GM12878 (cell line): ENCODE measurements around the gene LIN7A.

ENCODE experiments used
- CHD1 ChIP-seq: IDR thresholded peaks from 2 replicates; pipeline ENCODE4 v1.6.1; 2012; ENCODE audit warnings: low read depth, low read length, improper control_type of control experiment
- CREB1 ChIP-seq: IDR thresholded peaks from 2 replicates; pipeline ENCODE4 v1.6.1; 2012; ENCODE audit warnings: low read depth, mild to moderate bottlenecking, inconsistent platforms
- EZH2 ChIP-seq: IDR thresholded peaks from 2 replicates; pipeline ENCODE4 v1.6.1; 2012; ENCODE audit warnings: low read depth, mild to moderate bottlenecking, control low read depth, inconsistent platforms, low read length, borderline replicate concordance; ENCODE audit not compliant: control insufficient read depth
- MEF2A ChIP-seq: IDR thresholded peaks from 2 replicates; pipeline ENCODE4 v1.6.1; 2011; ENCODE audit warnings: low read depth, mild to moderate bottlenecking, low read length, moderate library complexity; ENCODE audit not compliant: insufficient read depth
- NBN ChIP-seq: fragments of 450-650 bp; IDR thresholded peaks from 2 replicates; pipeline ENCODE4 v1.6.1; 2016
- POLR2A ChIP-seq: IDR thresholded peaks from 2 replicates; pipeline ENCODE4 v1.6.1; 2011; ENCODE audit warnings: low read depth, mild to moderate bottlenecking, low read length
- RAD21 ChIP-seq: IDR thresholded peaks from 2 replicates; pipeline ENCODE4 v1.6.1; 2011; ENCODE audit warnings: mild to moderate bottlenecking, low read depth, low read length, moderate library complexity; ENCODE audit not compliant: insufficient read depth
- SP1 ChIP-seq: IDR thresholded peaks from one replicate; pipeline ENCODE4 v1.6.1; 2011; ENCODE audit warnings: low read depth, low read length
- TF ChIP-seq, protein P1 (sequence below), 3 experiments: IDR thresholded peaks in 2 of 3; conservative IDR thresholded peaks in 1 of 3; 2 replicates each; pipeline ENCODE4 v1.5.1; 2011; ENCODE audit warnings: low read depth in 3 of 3, low read length in 3 of 3, mild to moderate bottlenecking in 3 of 3, control low read depth in 2 of 3, moderate library complexity in 2 of 3, inconsistent platforms in 1 of 3, mixed read lengths in 1 of 3; ENCODE audit not compliant: control insufficient read depth in 2 of 3, insufficient read depth in 1 of 3; ENCODE audit errors: extremely low read depth in 1 of 3
- TF ChIP-seq, protein P2 (sequence below): IDR thresholded peaks from 2 replicates; pipeline ENCODE4 v1.6.1; 2012; ENCODE audit warnings: low read length, inconsistent platforms
- TF ChIP-seq, protein P3 (sequence below): fragments of 450-650 bp; IDR thresholded peaks from 2 replicates; pipeline ENCODE4 v1.6.1; 2018; ENCODE audit warnings: mild to moderate bottlenecking, low read depth, moderate library complexity; ENCODE audit not compliant: partially characterized antibody
- TF ChIP-seq, protein P4 (sequence below): fragments of 450-650 bp; IDR thresholded peaks from 2 replicates; pipeline ENCODE4 v1.6.1; 2017; ENCODE audit warnings: antibody characterized with exemption, mild to moderate bottlenecking, moderate library complexity
- TF ChIP-seq, protein P5 (sequence below): IDR thresholded peaks from 2 replicates; pipeline ENCODE4 v1.6.1; 2012; ENCODE audit warnings: low read depth, low read length, improper control_type of control experiment

DNA sequence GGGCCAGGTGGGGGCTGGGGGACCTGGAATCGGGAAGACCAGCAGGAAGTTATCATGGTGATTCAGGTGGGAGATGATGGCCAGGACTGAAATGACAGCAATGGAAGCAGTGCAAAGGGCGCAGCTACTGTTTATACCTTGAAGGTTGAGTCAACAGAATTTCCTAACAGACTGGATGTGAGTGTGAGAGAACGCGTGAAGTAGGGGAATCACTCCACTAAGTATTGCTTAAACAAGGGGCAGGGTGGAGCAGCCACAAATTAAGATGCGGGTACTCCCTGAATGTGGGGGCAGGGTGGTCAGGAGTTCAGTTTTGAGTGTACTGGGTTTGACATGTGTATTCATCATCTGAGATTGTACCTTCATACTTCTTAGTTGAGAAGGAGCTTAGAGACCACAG is 175.9 kb downstream of the LIN7A start:
- TF ChIP-seq EZH2: no peak
- TF ChIP-seq, protein P1, sequence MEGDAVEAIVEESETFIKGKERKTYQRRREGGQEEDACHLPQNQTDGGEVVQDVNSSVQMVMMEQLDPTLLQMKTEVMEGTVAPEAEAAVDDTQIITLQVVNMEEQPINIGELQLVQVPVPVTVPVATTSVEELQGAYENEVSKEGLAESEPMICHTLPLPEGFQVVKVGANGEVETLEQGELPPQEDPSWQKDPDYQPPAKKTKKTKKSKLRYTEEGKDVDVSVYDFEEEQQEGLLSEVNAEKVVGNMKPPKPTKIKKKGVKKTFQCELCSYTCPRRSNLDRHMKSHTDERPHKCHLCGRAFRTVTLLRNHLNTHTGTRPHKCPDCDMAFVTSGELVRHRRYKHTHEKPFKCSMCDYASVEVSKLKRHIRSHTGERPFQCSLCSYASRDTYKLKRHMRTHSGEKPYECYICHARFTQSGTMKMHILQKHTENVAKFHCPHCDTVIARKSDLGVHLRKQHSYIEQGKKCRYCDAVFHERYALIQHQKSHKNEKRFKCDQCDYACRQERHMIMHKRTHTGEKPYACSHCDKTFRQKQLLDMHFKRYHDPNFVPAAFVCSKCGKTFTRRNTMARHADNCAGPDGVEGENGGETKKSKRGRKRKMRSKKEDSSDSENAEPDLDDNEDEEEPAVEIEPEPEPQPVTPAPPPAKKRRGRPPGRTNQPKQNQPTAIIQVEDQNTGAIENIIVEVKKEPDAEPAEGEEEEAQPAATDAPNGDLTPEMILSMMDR (IDR thresholded peaks at IDR 0.05 in 2 of 3, conservative IDR thresholded peaks at IDR 0.05 in 1 of 3; ENCODE audit: control insufficient read depth in 2 of 3, extremely low read depth in 1 of 3, insufficient read depth in 1 of 3, low read depth in 3 of 3, low read length in 3 of 3): no peak
- TF ChIP-seq, protein P2, sequence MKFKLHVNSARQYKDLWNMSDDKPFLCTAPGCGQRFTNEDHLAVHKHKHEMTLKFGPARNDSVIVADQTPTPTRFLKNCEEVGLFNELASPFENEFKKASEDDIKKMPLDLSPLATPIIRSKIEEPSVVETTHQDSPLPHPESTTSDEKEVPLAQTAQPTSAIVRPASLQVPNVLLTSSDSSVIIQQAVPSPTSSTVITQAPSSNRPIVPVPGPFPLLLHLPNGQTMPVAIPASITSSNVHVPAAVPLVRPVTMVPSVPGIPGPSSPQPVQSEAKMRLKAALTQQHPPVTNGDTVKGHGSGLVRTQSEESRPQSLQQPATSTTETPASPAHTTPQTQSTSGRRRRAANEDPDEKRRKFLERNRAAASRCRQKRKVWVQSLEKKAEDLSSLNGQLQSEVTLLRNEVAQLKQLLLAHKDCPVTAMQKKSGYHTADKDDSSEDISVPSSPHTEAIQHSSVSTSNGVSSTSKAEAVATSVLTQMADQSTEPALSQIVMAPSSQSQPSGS: no peak
- TF ChIP-seq CREB1: no peak
- TF ChIP-seq CHD1: no peak
- TF ChIP-seq MEF2A: no peak
- TF ChIP-seq, protein P3, sequence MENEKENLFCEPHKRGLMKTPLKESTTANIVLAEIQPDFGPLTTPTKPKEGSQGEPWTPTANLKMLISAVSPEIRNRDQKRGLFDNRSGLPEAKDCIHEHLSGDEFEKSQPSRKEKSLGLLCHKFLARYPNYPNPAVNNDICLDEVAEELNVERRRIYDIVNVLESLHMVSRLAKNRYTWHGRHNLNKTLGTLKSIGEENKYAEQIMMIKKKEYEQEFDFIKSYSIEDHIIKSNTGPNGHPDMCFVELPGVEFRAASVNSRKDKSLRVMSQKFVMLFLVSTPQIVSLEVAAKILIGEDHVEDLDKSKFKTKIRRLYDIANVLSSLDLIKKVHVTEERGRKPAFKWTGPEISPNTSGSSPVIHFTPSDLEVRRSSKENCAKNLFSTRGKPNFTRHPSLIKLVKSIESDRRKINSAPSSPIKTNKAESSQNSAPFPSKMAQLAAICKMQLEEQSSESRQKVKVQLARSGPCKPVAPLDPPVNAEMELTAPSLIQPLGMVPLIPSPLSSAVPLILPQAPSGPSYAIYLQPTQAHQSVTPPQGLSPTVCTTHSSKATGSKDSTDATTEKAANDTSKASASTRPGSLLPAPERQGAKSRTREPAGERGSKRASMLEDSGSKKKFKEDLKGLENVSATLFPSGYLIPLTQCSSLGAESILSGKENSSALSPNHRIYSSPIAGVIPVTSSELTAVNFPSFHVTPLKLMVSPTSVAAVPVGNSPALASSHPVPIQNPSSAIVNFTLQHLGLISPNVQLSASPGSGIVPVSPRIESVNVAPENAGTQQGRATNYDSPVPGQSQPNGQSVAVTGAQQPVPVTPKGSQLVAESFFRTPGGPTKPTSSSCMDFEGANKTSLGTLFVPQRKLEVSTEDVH: no peak
- TF ChIP-seq, protein P4, sequence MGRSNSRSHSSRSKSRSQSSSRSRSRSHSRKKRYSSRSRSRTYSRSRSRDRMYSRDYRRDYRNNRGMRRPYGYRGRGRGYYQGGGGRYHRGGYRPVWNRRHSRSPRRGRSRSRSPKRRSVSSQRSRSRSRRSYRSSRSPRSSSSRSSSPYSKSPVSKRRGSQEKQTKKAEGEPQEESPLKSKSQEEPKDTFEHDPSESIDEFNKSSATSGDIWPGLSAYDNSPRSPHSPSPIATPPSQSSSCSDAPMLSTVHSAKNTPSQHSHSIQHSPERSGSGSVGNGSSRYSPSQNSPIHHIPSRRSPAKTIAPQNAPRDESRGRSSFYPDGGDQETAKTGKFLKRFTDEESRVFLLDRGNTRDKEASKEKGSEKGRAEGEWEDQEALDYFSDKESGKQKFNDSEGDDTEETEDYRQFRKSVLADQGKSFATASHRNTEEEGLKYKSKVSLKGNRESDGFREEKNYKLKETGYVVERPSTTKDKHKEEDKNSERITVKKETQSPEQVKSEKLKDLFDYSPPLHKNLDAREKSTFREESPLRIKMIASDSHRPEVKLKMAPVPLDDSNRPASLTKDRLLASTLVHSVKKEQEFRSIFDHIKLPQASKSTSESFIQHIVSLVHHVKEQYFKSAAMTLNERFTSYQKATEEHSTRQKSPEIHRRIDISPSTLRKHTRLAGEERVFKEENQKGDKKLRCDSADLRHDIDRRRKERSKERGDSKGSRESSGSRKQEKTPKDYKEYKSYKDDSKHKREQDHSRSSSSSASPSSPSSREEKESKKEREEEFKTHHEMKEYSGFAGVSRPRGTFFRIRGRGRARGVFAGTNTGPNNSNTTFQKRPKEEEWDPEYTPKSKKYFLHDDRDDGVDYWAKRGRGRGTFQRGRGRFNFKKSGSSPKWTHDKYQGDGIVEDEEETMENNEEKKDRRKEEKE: no peak
- no peak for TF ChIP-seq NBN
- TF ChIP-seq RAD21: no peak
- TF ChIP-seq, protein P5, sequence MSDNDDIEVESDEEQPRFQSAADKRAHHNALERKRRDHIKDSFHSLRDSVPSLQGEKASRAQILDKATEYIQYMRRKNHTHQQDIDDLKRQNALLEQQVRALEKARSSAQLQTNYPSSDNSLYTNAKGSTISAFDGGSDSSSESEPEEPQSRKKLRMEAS: no peak
- no peak for TF ChIP-seq POLR2A
- TF ChIP-seq SP1: no peak
